ENCODE data around the gene PCGF3.
A peak's percentile ranks its signal among the peaks of the same experiment; 100 is the strongest.

The PCGF3 gene

GRCh38 chr4:674172-675035, 31.2 kb upstream of the PCGF3 start, which contains the start of the genes ATP5ME and MYL5:
Gene ATP5ME (minus strand): TSS chr4:674276. CDS start chr4:674247, 29 bp downstream.
Gene MYL5 (plus strand): TSS chr4:674542. CDS start chr4:678027, 3,485 bp downstream.
- peak within 1 kb of the TSS; percentile 92 for H3K27ac ChIP-seq
- peak; percentile 96 for TF ChIP-seq CTCF (conservative IDR thresholded peaks at IDR 0.05)

GRCh38 chr4:675036-675882, 30.4 kb upstream of the PCGF3 start:
- H3K27ac ChIP-seq = peak overlapping the region; percentile 92
- no peak for TF ChIP-seq CTCF (conservative IDR thresholded peaks at IDR 0.05)

GRCh38 chr4:675980-676870, 29.4 kb upstream of the PCGF3 start:
- no peak overlapping the region for H3K27ac ChIP-seq
- no peak for TF ChIP-seq CTCF (conservative IDR thresholded peaks at IDR 0.05)

- TF ChIP-seq CTCF (conservative IDR thresholded peaks at IDR 0.05) = no peak
- no peak overlapping the region for H3K27ac ChIP-seq
Observed at GRCh38 chr4:676871-677235, 28.8 kb upstream of the PCGF3 start.

- no peak for TF ChIP-seq CTCF (conservative IDR thresholded peaks at IDR 0.05)
- H3K27ac ChIP-seq = no peak overlapping the region
Observed at GRCh38 chr4:677431-678293, 28.0 kb upstream of the PCGF3 start.

GRCh38 chr4:678331-679103, 27.1 kb upstream of the PCGF3 start:
- H3K27ac ChIP-seq = no peak overlapping the region
- TF ChIP-seq CTCF (conservative IDR thresholded peaks at IDR 0.05) = no peak
